Upper lobe of right lung (tissue), 1 donor: ENCODE results near the gene PDHX. TPM values are rescaled to one million over a fixed set of nuclear protein-coding genes. Genes with fewer than 3 reads are reported as not detected.
"Not testable (repeated sequence)": the region's sequence is repeated elsewhere in the genome, so short reads cannot be mapped to it uniquely, and the experiment has no call there.

Experiments
- ATAC-seq: fragments of 200-7000 bp; cut with Tn5 transposase; one replicate; pipeline ENCODE4 v1.9.1; 2020; ENCODE audit warnings: mild to moderate bottlenecking, moderate library complexity
- DNase-seq: peaks from one replicate; pipeline ENCODE4 v3.0.0-alpha.2; 2020
- H3K27ac ChIP-seq: fragments of 200-600 bp; one replicate; pipeline ENCODE4 v1.8.0; 2022
- H3K27me3 ChIP-seq: fragments of 200-600 bp; one replicate; pipeline ENCODE4 v1.8.0; 2022; ENCODE audit warnings: mild to moderate bottlenecking
- H3K36me3 ChIP-seq: fragments of 200-600 bp; one replicate; pipeline ENCODE4 v1.8.0; 2022
- H3K4me1 ChIP-seq: fragments of 200-600 bp; one replicate; pipeline ENCODE4 v1.8.0; 2022
- H3K4me3 ChIP-seq: fragments of 200-600 bp; one replicate; pipeline ENCODE4 v1.8.0; 2022; ENCODE audit warnings: mild to moderate bottlenecking
- H3K9me3 ChIP-seq: fragments of 200-600 bp; one replicate; pipeline ENCODE4 v1.8.0; 2022
- CTCF ChIP-seq: fragments of 200-600 bp; IDR thresholded peaks from one replicate; pipeline ENCODE4 v1.8.0; 2022; ENCODE audit warnings: antibody characterized with exemption
- intact Hi-C: fragments of 100-400 bp; cut with DNase I; formaldehyde crosslinking; loops from one replicate; pipeline ENCODE4 v1.11.0; 2022
- total RNA-seq: library from RNA; stranded (reverse); fragmentation: NEBNext Ultra II Directional; extraction: Animal tissue kit (Norgen Biotek cat#: 25700); gene quantifications from one replicate; pipeline ENCODE4 v1.2.1, GENCODE V29; 2021
- donor health status: DM: no; HTN: yes; CAD: no; lungs with severe emphysema.

The PDHX gene
- total RNA-seq, 1 donor from 2014 or later: 40.8 TPM

GRCh38 chr11:35014346-35014745 is 97.9 kb downstream of the PDHX start:
- no peak for TF ChIP-seq CTCF
- Histone ChIP-seq H3K9me3 (no peaks in the 10 kb centered on the region), H3K36me3 (no peaks in the 10 kb centered on the region), H3K4me1 (no peaks in the 10 kb centered on the region), H3K27me3 (no peaks in the 10 kb centered on the region), H3K27ac (no peak overlapping the region), H3K4me3 (no peak overlapping the region)
- no peak for DNase-seq
- no peak for ATAC-seq
- intact Hi-C loops: no loop called here

GRCh38 chr11:35015621-35016387 is 99.4 kb downstream of the PDHX start:
- TF ChIP-seq CTCF: no peak
- H3K27ac ChIP-seq: no peak overlapping the region
- DNase-seq: no peak
- no peaks in the 10 kb centered on the region for H3K4me1 ChIP-seq
- H3K27me3 ChIP-seq: no peaks in the 10 kb centered on the region
- ATAC-seq: no peak
- no peaks in the 10 kb centered on the region for H3K9me3 ChIP-seq
- no peaks in the 10 kb centered on the region for H3K36me3 ChIP-seq
- intact Hi-C loops: no loop called here
- no peak overlapping the region for H3K4me3 ChIP-seq

GRCh38 chr11:35016916-35017315 is 100.5 kb downstream of the PDHX start:
- Histone ChIP-seq H3K4me3 (no peak overlapping the region), H3K9me3 (no peaks in the 10 kb centered on the region), H3K36me3 (no peaks in the 10 kb centered on the region), H3K27me3 (no peaks in the 10 kb centered on the region), H3K4me1 (no peaks in the 10 kb centered on the region), H3K27ac (no peak overlapping the region)
- DNase-seq (no peak), ATAC-seq (no peak)
- TF ChIP-seq CTCF: no peak
- intact Hi-C loops: no loop called here

- no peaks in the 10 kb centered on the region for H3K27me3 ChIP-seq
- H3K27ac ChIP-seq: no peak overlapping the region
- TF ChIP-seq CTCF: no peak
- no peak overlapping the region for H3K4me3 ChIP-seq
- H3K36me3 ChIP-seq: no peaks in the 10 kb centered on the region
- ATAC-seq (no peak), DNase-seq (no peak)
- intact Hi-C loops: no loop called here
- H3K4me1 ChIP-seq: no peaks in the 10 kb centered on the region
- no peaks in the 10 kb centered on the region for H3K9me3 ChIP-seq
Measured at GRCh38 chr11:35017528-35018342, 101.3 kb downstream of the PDHX start.

GRCh38 chr11:35021589-35021988 is 105.2 kb downstream of the PDHX start:
- Histone ChIP-seq H3K27me3 (no peaks in the 10 kb centered on the region), H3K9me3 (peaks cover 4% of the 10 kb centered on the region), H3K36me3 (no peaks in the 10 kb centered on the region), H3K4me3 (no peak overlapping the region), H3K27ac (no peak overlapping the region), H3K4me1 (no peaks in the 10 kb centered on the region)
- ATAC-seq (no peak), DNase-seq (no peak)
- intact Hi-C loops: no loop called here
- no peak for TF ChIP-seq CTCF

GRCh38 chr11:35023940-35024339 is 107.5 kb downstream of the PDHX start:
- H3K27me3 ChIP-seq, H3K27ac ChIP-seq, intact Hi-C loops, H3K4me1 ChIP-seq, H3K9me3 ChIP-seq, H3K4me3 ChIP-seq, ATAC-seq, DNase-seq, H3K36me3 ChIP-seq: not testable (repeated sequence)

- H3K4me1 ChIP-seq, H3K4me3 ChIP-seq, H3K27ac ChIP-seq, ATAC-seq, H3K27me3 ChIP-seq, H3K9me3 ChIP-seq, DNase-seq, intact Hi-C loops, H3K36me3 ChIP-seq: not testable (repeated sequence)
Measured at GRCh38 chr11:35028007-35028406, 111.6 kb downstream of the PDHX start.
